Thymus (tissue), 11 donors: Measurements from ENCODE around the gene SPDEF. TPM values are rescaled to one million over a fixed set of nuclear protein-coding genes. Genes with fewer than 3 reads are reported as not detected.

Source experiments
- DNase-seq, 9 donors: peaks; one replicate each; pipeline ENCODE4 v3.0.0-alpha.2; 2013; ENCODE audit warnings: low spot score in 9 of 9, low read depth in 6 of 9, missing footprints in 1 of 9
- H3K27ac ChIP-seq, 2 donors: one replicate each; pipeline ENCODE4 v1.5.1; 2013; ENCODE audit warnings: control low read depth in 1 of 2, low read depth in 1 of 2, low read length in 1 of 2, mild to moderate bottlenecking in 1 of 2, moderate library complexity in 1 of 2
- H3K27me3 ChIP-seq, 2 donors: one replicate each; pipeline ENCODE4 v1.5.1; 2013; ENCODE audit warnings: low read length in 1 of 2; ENCODE audit not compliant: control insufficient read depth in 2 of 2, insufficient read depth in 1 of 2
- H3K36me3 ChIP-seq, 2 donors: one replicate each; pipeline ENCODE4 v1.5.1; 2013; ENCODE audit warnings: low read length in 1 of 2, mild to moderate bottlenecking in 1 of 2, moderate library complexity in 1 of 2; ENCODE audit not compliant: control insufficient read depth in 2 of 2, insufficient read depth in 2 of 2
- H3K4me1 ChIP-seq, 2 donors: one replicate each; pipeline ENCODE4 v1.5.1; 2013; ENCODE audit warnings: low read length in 2 of 2; ENCODE audit not compliant: control insufficient read depth in 2 of 2, insufficient read depth in 2 of 2
- H3K4me3 ChIP-seq, 2 donors: one replicate each; pipeline ENCODE4 v1.5.1; 2013; ENCODE audit warnings: low read length in 2 of 2, control low read depth in 1 of 2, mild to moderate bottlenecking in 1 of 2
- H3K9me3 ChIP-seq, 2 donors: one replicate each; pipeline ENCODE4 v1.5.1; 2013; ENCODE audit warnings: low read length in 1 of 2, mild to moderate bottlenecking in 1 of 2; ENCODE audit not compliant: control insufficient read depth in 2 of 2, insufficient read depth in 1 of 2
- WGBS: extraction: QIAGEN DNeasy Blood & Tissue Kit; methylation state at CpG from one replicate; pipeline ENCODE4 v1.1.7; 2013; 5-methylcytosine and 5-hydroxymethylcytosine counted together
- polyA plus RNA-seq: library from polyadenylated mRNA; stranded (reverse); fragments of 200-250 nt; gene quantifications from one replicate; pipeline ENCODE4 v1.2.3, GENCODE V29; 2013
- total RNA-seq: library from RNA; stranded (reverse); fragments of 120-200 nt; gene quantifications from one replicate; pipeline ENCODE4 v1.2.4, GENCODE V29; 2013
- donor health status: healthy.

Gene SPDEF
- total and polyA plus RNA-seq, 2 donors, result 0.14 to 0.55 TPM

- Histone ChIP-seq H3K27me3 (peaks cover 0 to 2% of the 10 kb centered on the region in 2 donors), H3K36me3 (no peaks in the 10 kb centered on the region), H3K27ac (no peak overlapping the region), H3K4me3 (no peak overlapping the region), H3K9me3 (peaks cover 0 to 4% of the 10 kb centered on the region in 2 donors), H3K4me1 (peaks cover 4 to 11% of the 10 kb centered on the region in 2 donors)
- 97% methylated on average over 18 of the region's 18 CpGs for WGBS
- no peak for DNase-seq
These were observed 25.3 kb downstream of the SPDEF start for GRCh38 chr6:34530753-34531365.

- peaks cover 0 to 2% of the 10 kb centered on the region in 2 donors for H3K27me3 ChIP-seq
- no peaks in the 10 kb centered on the region for H3K36me3 ChIP-seq
- WGBS, result 95% methylated on average over 10 of the region's 10 CpGs
- no peak for DNase-seq
- H3K4me1 ChIP-seq, result peaks cover 4 to 11% of the 10 kb centered on the region in 2 donors
- no peak overlapping the region for H3K4me3 ChIP-seq
- no peak overlapping the region for H3K27ac ChIP-seq
- H3K9me3 ChIP-seq, result peaks cover 0 to 4% of the 10 kb centered on the region in 2 donors
These were observed 26.3 kb downstream of the SPDEF start for GRCh38 chr6:34529665-34530327.

- H3K27me3 ChIP-seq, result peaks cover 0 to 2% of the 10 kb centered on the region in 2 donors
- WGBS, result 96% methylated on average over 8 of the region's 8 CpGs
- no peak overlapping the region for H3K27ac ChIP-seq
- no peak for DNase-seq
- H3K9me3 ChIP-seq, result peaks cover 0 to 4% of the 10 kb centered on the region in 2 donors
- H3K4me3 ChIP-seq, result no peak overlapping the region
- H3K4me1 ChIP-seq, result peaks cover 4 to 11% of the 10 kb centered on the region in 2 donors
- H3K36me3 ChIP-seq, result no peaks in the 10 kb centered on the region
These were observed 27.0 kb downstream of the SPDEF start for GRCh38 chr6:34528996-34529664.

- Histone ChIP-seq H3K4me3 (no peak overlapping the region), H3K9me3 (peaks cover 0 to 4% of the 10 kb centered on the region in 2 donors), H3K27ac (no peak overlapping the region), H3K4me1 (peaks cover 4 to 11% of the 10 kb centered on the region in 2 donors), H3K27me3 (peaks cover 0 to 2% of the 10 kb centered on the region in 2 donors), H3K36me3 (no peaks in the 10 kb centered on the region)
- 95% methylated on average over 12 of the region's 12 CpGs for WGBS
- DNase-seq, result no peak
These were observed 28.1 kb downstream of the SPDEF start for GRCh38 chr6:34527751-34528670.

GRCh38 chr6:34526992-34527728 is 29.0 kb downstream of the SPDEF start:
- H3K27me3 ChIP-seq, result peaks cover 0 to 2% of the 10 kb centered on the region in 2 donors
- peaks cover 0 to 3% of the 10 kb centered on the region in 2 donors for H3K9me3 ChIP-seq
- peak overlapping the region in 1 of 2 donors; percentile 13 for H3K4me3 ChIP-seq
- peaks cover 4 to 11% of the 10 kb centered on the region in 2 donors for H3K4me1 ChIP-seq
- no peak overlapping the region for H3K27ac ChIP-seq
- H3K36me3 ChIP-seq, result no peaks in the 10 kb centered on the region
- 8% methylated on average over 53 of the region's 53 CpGs for WGBS
- peak; percentile 73 to 95 (median 87) for DNase-seq

GRCh38 chr6:34526241-34526972 is 29.7 kb downstream of the SPDEF start:
- Histone ChIP-seq H3K36me3 (no peaks in the 10 kb centered on the region), H3K27me3 (peaks cover 0 to 2% of the 10 kb centered on the region in 2 donors), H3K9me3 (no peaks in the 10 kb centered on the region), H3K4me3 (peak overlapping the region in 1 of 2 donors; percentile 13), H3K4me1 (peaks cover 4 to 11% of the 10 kb centered on the region in 2 donors), H3K27ac (no peak overlapping the region)
- 90% methylated on average over 23 of the region's 23 CpGs for WGBS
- no peak for DNase-seq

- WGBS, result 97% methylated on average over 13 of the region's 13 CpGs
- no peak overlapping the region for H3K27ac ChIP-seq
- no peak for DNase-seq
- no peaks in the 10 kb centered on the region for H3K36me3 ChIP-seq
- H3K27me3 ChIP-seq, result peaks cover 0 to 2% of the 10 kb centered on the region in 2 donors
- H3K9me3 ChIP-seq, result no peaks in the 10 kb centered on the region
- H3K4me3 ChIP-seq, result no peak overlapping the region
- peaks cover 4 to 9% of the 10 kb centered on the region in 2 donors for H3K4me1 ChIP-seq
These were observed 30.5 kb downstream of the SPDEF start for GRCh38 chr6:34525431-34526175.
